ENCODE results near the gene PDE6H. TPM values are rescaled to one million over a fixed set of nuclear protein-coding genes. Genes with fewer than 3 reads are reported as not detected.

Gene PDE6H
- total and polyA plus RNA-seq, 2 of the 8 experiments (the other 6 are each of a cell fraction or from before 2014, with no cell fraction given), result not detected

GRCh38 chr12:15001733-15002382 is 29.0 kb downstream of the PDE6H start:
- ChIA-PET CTCF (ENCODE audit: partially characterized antibody) (interaction anchor here (0.7 to 3.7 kb wide), 11 partner anchors 10 to 525 kb away, joined by 3 to 24 read pairs (median 5); partner anchors contain the start of genes ERP27 and RERG), POLR2A (ENCODE audit: partially characterized antibody) (interaction anchor here (1.3 kb wide), 1 partner anchor 228 kb away, joined by 3 read pairs; a partner anchor contains a TSS)
- peak; percentile 33 to 54 for DNase-seq (ENCODE audit: low read depth in 1 of 2, low spot score in 2 of 2)
- Histone ChIP-seq H4K91ac (replicated peaks; ENCODE audit: insufficient read length, low read length) (no peak overlapping the region), H4K20me1 (replicated peaks in 1 of 2; ENCODE audit: control insufficient read depth in 1 of 2, insufficient read depth in 2 of 2, low read length in 2 of 2) (no peaks in the 10 kb centered on the region), H3K4ac (replicated peaks; ENCODE audit: insufficient read length, low read depth, low read length) (no peak overlapping the region), H3K18ac (ENCODE audit: extremely low read depth, low read length) (no peak overlapping the region), H4K5ac (ENCODE audit: insufficient read length, low read depth, low read length) (no peak overlapping the region), H3K27me3 (replicated peaks in 1 of 4; ENCODE audit: control insufficient read depth in 3 of 4, extremely low read depth in 1 of 4, insufficient read depth in 3 of 4, low read length in 3 of 4) (no peaks in the 10 kb centered on the region), H4K8ac (ENCODE audit: extremely low read depth, insufficient read depth, low read length) (no peak overlapping the region), H2BK20ac (ENCODE audit: low read length) (no peak overlapping the region), H3K4me1 (replicated peaks in 1 of 4; ENCODE audit: control insufficient read depth in 3 of 4, insufficient read depth in 4 of 4, low read length in 3 of 4) (peaks cover 2 to 8% (median 3%) of the 10 kb centered on the region in 4 experiments; a peak in 4 of 7 replicates), H3K9ac (replicated peaks in 1 of 4; ENCODE audit: extremely low read depth in 1 of 4, low read depth in 3 of 4, low read length in 3 of 4) (no peak overlapping the region; a peak in 1 of 7 replicates), H2AK5ac (ENCODE audit: low read depth, low read length) (no peak overlapping the region), H2AFZ (ENCODE audit: low read length) (peak overlapping the region; percentile 96), H3K27ac (ENCODE audit: low read depth, low read length) (no peak overlapping the region), H3K56ac (replicated peaks; ENCODE audit: insufficient read length, low read depth, low read length) (no peak overlapping the region), H2BK5ac (ENCODE audit: low read depth, low read length) (no peak overlapping the region), H2BK15ac (ENCODE audit: low read length) (no peak overlapping the region), H3K79me2 (ENCODE audit: control insufficient read depth in 1 of 2, insufficient read depth in 2 of 2, low read length in 2 of 2) (no peaks in the 10 kb centered on the region), H3K4me3 (ENCODE audit: extremely low read depth in 1 of 4, insufficient read depth in 2 of 4, low read depth in 3 of 4, low read length in 4 of 4) (no peak overlapping the region), H3K23me2 (ENCODE audit: low read depth, low read length) (no peaks in the 10 kb centered on the region), H3K4me2 (ENCODE audit: insufficient read depth in 1 of 2, low read depth in 2 of 2, low read length in 2 of 2) (peak overlapping the region in 1 of 2 experiments; percentile 11; a peak in 3 of 4 replicates), H3K9me3 (ENCODE audit: insufficient read depth in 2 of 2, low read depth in 1 of 2, low read length in 1 of 2) (no peaks in the 10 kb centered on the region), H2BK12ac (ENCODE audit: low read depth, low read length) (no peak overlapping the region), H3K79me1 (ENCODE audit: low read depth, low read length) (no peaks in the 10 kb centered on the region), H3K23ac (ENCODE audit: insufficient read length) (no peak overlapping the region), H2BK120ac (replicated peaks; ENCODE audit: low read depth, low read length) (no peak overlapping the region), H3K14ac (ENCODE audit: insufficient read length) (no peak overlapping the region), H3K36me3 (ENCODE audit: control insufficient read depth in 2 of 4, insufficient read depth in 4 of 4, low read length in 3 of 4) (no peaks in the 10 kb centered on the region)
- TF ChIP-seq RAD21 (IDR thresholded peaks at IDR 0.05 in 1 of 2, conservative IDR thresholded peaks at IDR 0.05 in 1 of 2; ENCODE audit: low read depth in 2 of 2, low read length in 2 of 2) (peak; percentile 30 to 44; a peak in 3 of 4 replicates), CHD1 (IDR thresholded peaks at IDR 0.05; ENCODE audit: low read depth, low read length) (no peak), TBP (IDR thresholded peaks at IDR 0.05; ENCODE audit: low read depth, low read length) (peak; percentile 42; the same call in 1 of the 2 replicates), TAF1 (IDR thresholded peaks at IDR 0.05; ENCODE audit: low read depth, low read length) (0 out of 2 replicates have a peak, but pooled peaks have one; percentile 35)
- WGBS, 2 experiments (ENCODE audit: extremely low coverage in 1 of 2, insufficient coverage in 1 of 2, insufficient read length in 1 of 2, insufficient replicate concordance in 2 of 2, low coverage in 1 of 2, low lambda C conversion rate in 2 of 2, missing lambda C conversion rate in 1 of 2), result 55% methylated on average over 6 of the region's 6 CpGs; no CpG with 5 or more reads in 1 of the 2 experiments
- FAIRE-seq, result peak; percentile 36

Data from H1 (cell line).